Measurements from ENCODE around the gene ACAD11.
"Not testable (repeated sequence)": the region's sequence is repeated elsewhere in the genome, so short reads cannot be mapped to it uniquely, and the experiment has no call there.

The ACAD11 gene

GRCh38 chr3:132643366-132643765 is 16.2 kb downstream of the ACAD11 start:
- DNase-seq, result no peak

- no peak for DNase-seq
Observed at GRCh38 chr3:132642539-132642847, 17.1 kb downstream of the ACAD11 start.

GRCh38 chr3:132641837-132642538 is 17.6 kb downstream of the ACAD11 start:
- no peak for DNase-seq

GRCh38 chr3:132641427-132641826 is 18.2 kb downstream of the ACAD11 start:
- DNase-seq, result not testable (repeated sequence)

- no peak for DNase-seq
Observed at GRCh38 chr3:132638706-132639105, 20.9 kb downstream of the ACAD11 start.

GRCh38 chr3:132637590-132637989 is 22.0 kb downstream of the ACAD11 start:
- DNase-seq, result no peak

- DNase-seq, result no peak
Observed at GRCh38 chr3:132635052-132635451, 24.6 kb downstream of the ACAD11 start.

GRCh38 chr3:132630612-132631011 is 29.0 kb downstream of the ACAD11 start:
- no peak for DNase-seq

- no peak for DNase-seq
Observed at GRCh38 chr3:132629928-132630327, 29.7 kb downstream of the ACAD11 start.

- DNase-seq, result no peak
Observed at GRCh38 chr3:132628157-132628556, 31.5 kb downstream of the ACAD11 start.

GRCh38 chr3:132626955-132627354 is 32.7 kb downstream of the ACAD11 start:
- DNase-seq, result no peak

GRCh38 chr3:132625613-132626012 is 34.0 kb downstream of the ACAD11 start:
- DNase-seq, result no peak

- DNase-seq, result no peak
Observed at GRCh38 chr3:132624790-132625189, 34.8 kb downstream of the ACAD11 start.

- DNase-seq, result no peak
Observed at GRCh38 chr3:132623646-132624045, 36.0 kb downstream of the ACAD11 start.

- DNase-seq, result no peak
Observed at GRCh38 chr3:132622761-132623160, 36.8 kb downstream of the ACAD11 start.

GRCh38 chr3:132622148-132622547 is 37.5 kb downstream of the ACAD11 start:
- DNase-seq, result no peak

- no peak for DNase-seq
Observed at GRCh38 chr3:132616780-132617179, 42.8 kb downstream of the ACAD11 start.

GRCh38 chr3:132615881-132616280 is 43.7 kb downstream of the ACAD11 start:
- no peak for DNase-seq

- DNase-seq, result not testable (repeated sequence)
Observed at GRCh38 chr3:132615301-132615700, 44.3 kb downstream of the ACAD11 start.

GRCh38 chr3:132606620-132607019 is 53.0 kb downstream of the ACAD11 start:
- DNase-seq, result not testable (repeated sequence)

GRCh38 chr3:132606085-132606484 is 53.5 kb downstream of the ACAD11 start:
- DNase-seq, result no peak

GRCh38 chr3:132605374-132605792 is 54.2 kb downstream of the ACAD11 start:
- DNase-seq, result no peak

- not testable (repeated sequence) for DNase-seq
Observed at GRCh38 chr3:132600614-132601013, 59.0 kb downstream of the ACAD11 start.

GRCh38 chr3:132598181-132598580 is 61.4 kb downstream of the ACAD11 start:
- no peak for DNase-seq

- DNase-seq, result no peak
Observed at GRCh38 chr3:132597660-132598059, 61.9 kb downstream of the ACAD11 start.
